Measurements from ENCODE around the gene TBX20.

Gene TBX20

DNA sequence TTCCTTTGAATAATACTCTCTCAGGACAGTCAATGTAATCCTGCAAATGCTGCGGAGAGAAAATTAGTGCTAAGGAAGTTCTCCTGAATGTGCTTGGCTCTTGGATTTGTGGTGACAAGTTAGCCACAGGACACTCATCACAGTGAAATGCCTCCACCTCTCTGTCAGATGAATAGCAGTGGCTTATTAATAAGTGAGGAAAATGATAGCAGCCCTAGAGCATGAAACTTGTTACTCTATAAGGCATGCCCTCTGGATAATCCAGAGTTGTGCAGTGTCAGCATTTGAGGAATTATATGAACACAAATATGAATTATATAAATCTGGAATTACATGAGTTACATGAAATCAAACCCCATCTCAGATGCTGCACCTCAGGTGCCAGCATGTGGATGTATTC is 23.5 kb upstream of the TBX20 start:
- CTCF ChIA-PET = no interaction called here
- no peak overlapping the region for H3K4me3 ChIP-seq (ENCODE audit: low read depth, low read length)
- TF ChIP-seq, protein P1, sequence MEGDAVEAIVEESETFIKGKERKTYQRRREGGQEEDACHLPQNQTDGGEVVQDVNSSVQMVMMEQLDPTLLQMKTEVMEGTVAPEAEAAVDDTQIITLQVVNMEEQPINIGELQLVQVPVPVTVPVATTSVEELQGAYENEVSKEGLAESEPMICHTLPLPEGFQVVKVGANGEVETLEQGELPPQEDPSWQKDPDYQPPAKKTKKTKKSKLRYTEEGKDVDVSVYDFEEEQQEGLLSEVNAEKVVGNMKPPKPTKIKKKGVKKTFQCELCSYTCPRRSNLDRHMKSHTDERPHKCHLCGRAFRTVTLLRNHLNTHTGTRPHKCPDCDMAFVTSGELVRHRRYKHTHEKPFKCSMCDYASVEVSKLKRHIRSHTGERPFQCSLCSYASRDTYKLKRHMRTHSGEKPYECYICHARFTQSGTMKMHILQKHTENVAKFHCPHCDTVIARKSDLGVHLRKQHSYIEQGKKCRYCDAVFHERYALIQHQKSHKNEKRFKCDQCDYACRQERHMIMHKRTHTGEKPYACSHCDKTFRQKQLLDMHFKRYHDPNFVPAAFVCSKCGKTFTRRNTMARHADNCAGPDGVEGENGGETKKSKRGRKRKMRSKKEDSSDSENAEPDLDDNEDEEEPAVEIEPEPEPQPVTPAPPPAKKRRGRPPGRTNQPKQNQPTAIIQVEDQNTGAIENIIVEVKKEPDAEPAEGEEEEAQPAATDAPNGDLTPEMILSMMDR (IDR thresholded peaks at IDR 0.05; ENCODE audit: insufficient read depth, low read length, missing control alignments) = no peak
- no peak for DNase-seq (ENCODE audit: low read depth, low spot score)
- POLR2A ChIA-PET = no interaction called here

DNA sequence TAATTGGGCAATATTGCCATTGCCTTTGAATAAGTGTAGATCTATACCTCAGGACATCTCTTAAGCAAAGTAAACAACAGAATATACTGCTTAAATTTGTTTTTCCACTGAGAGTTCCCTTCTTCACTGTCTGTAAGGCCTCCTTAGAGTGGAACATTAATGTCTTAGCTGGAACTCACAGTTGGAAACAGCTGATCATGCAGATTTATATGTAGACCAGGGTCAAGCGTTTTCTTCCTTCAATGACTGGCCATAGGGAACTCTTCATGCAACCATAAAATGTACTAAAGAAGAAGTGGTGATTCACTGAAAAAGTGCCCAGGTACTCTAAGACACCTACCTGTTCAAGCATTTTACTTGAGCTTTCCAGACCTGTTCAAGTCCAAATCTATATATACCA is 18.3 kb upstream of the TBX20 start:
- CTCF ChIA-PET = no interaction called here
- no peak overlapping the region for H3K4me3 ChIP-seq (ENCODE audit: low read depth, low read length)
- TF ChIP-seq, protein P1 (IDR thresholded peaks at IDR 0.05; ENCODE audit: insufficient read depth, low read length, missing control alignments) = no peak
- POLR2A ChIA-PET = no interaction called here
- DNase-seq (ENCODE audit: low read depth, low spot score) = no peak

DNA sequence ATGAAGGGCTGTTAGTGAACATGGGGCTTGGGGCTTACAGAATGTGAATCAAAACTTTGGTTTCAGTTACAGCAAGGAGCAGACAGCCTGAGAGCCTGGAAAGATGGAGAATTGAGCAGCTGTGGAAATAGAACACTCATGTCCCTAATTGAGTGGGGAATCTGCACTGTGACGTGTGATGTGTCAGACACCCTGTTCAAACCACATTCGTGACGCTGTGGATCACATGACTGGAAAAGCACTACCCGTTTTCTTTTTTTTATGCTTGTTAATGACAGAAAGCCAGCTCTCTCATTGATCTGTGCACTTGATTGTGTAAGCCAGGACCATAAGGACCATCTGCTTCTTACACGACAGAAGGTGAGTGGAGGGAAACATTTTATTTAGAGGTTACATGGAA is 15.1 kb upstream of the TBX20 start:
- ChIA-PET CTCF (no interaction called here), POLR2A (no interaction called here)
- DNase-seq (ENCODE audit: low read depth, low spot score) = no peak
- TF ChIP-seq, protein P1 (IDR thresholded peaks at IDR 0.05; ENCODE audit: insufficient read depth, low read length, missing control alignments) = no peak
- no peak overlapping the region for H3K4me3 ChIP-seq (ENCODE audit: low read depth, low read length)

DNA sequence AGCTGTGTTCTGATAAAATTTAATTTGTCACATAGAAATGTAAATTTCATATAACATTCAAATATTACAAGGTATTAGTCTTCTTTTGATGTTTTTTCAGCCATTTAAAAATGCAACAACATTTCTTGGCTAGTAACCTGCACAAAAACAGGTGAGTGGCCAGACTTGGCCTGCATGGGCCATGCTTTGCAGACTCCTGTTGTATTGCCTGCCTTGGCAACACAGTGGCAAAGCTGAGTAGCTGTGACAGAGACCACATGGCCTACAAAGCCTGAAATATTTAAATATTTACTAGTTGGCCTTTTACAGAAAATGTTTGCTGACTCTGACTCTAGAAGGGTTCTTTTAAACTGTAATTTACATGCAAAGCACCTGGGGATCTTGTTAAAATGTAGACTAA is 13.5 kb upstream of the TBX20 start:
- H3K4me3 ChIP-seq (ENCODE audit: low read depth, low read length) = no peak overlapping the region
- TF ChIP-seq, protein P1 (IDR thresholded peaks at IDR 0.05; ENCODE audit: insufficient read depth, low read length, missing control alignments) = no peak
- no peak for DNase-seq (ENCODE audit: low read depth, low spot score)
- ChIA-PET CTCF (no interaction called here), POLR2A (no interaction called here)

DNA sequence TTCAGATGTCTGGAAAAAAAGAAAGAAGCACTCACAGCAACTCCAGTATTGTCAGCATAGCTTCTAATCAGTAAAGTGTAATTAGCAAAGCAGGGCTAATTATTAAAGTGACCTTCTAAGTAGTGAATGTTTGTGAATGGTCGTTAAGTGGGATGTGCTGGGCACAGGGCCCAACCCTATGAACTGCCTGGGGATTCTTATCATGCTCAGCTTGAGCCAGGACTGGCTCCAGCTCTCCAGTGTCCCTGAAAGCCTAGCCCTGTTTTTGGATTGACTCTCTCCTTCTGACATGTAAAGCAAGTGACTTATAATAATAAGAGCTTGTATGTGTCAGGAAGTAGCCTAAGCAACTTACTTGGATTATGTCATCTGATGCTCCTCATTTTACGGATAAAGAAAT is 9.5 kb upstream of the TBX20 start:
- ChIA-PET CTCF (no interaction called here), POLR2A (no interaction called here)
- TF ChIP-seq, protein P1 (IDR thresholded peaks at IDR 0.05; ENCODE audit: insufficient read depth, low read length, missing control alignments) = no peak
- no peak overlapping the region for H3K4me3 ChIP-seq (ENCODE audit: low read depth, low read length)
- DNase-seq (ENCODE audit: low read depth, low spot score) = no peak

DNA sequence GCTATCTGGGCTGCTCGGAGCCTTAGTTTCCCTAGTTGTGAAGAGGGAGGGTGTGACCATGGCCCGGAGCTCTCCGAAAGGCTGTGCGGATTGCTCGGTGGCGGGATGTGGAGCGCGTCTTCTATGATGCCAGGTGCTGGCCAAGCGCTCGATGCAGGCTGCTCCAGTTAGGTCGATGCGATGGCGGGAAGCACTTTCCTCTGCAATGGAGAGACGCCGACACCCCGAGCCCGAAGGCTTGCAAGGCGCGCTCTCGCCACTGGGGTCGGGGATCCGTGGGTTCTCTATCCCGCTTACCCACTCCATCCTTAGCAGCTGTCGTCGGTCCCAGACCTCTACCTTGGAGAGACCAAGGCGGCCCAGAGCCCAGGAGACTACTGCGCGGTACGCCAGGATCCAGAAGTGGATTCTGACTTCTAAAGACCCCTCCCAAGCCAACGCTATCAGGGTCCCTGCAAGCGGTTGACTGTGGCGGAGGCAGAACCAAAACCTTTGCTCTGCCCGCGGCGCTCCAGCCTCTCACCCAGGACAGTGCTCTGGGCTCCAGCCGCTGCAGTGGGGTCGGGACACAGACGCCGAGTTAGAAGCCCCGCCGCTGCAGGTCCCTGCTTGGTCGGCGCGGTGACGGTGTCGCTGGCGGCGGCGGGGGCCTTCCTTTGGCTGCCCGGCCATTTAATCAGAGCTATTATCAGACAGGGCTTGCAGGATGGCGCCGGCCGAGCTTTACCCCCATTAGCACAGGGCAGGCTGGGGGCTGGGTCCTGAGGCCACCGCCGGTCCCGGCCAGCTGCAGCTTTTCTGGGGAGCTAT is 7.8 kb upstream of the TBX20 start:
- ChIA-PET POLR2A (no interaction called here), CTCF (no interaction called here)
- TF ChIP-seq, protein P1 (IDR thresholded peaks at IDR 0.05; ENCODE audit: insufficient read depth, low read length, missing control alignments) = no peak
- no peak for DNase-seq (ENCODE audit: low read depth, low spot score)
- no peak overlapping the region for H3K4me3 ChIP-seq (ENCODE audit: low read depth, low read length)
